Stomach (tissue), 9 donors: Measurements from ENCODE around the gene TMEM45A. TPM values are rescaled to one million over a fixed set of nuclear protein-coding genes. Genes with fewer than 3 reads are reported as not detected.
"Not testable (repeated sequence)": the region's sequence is repeated elsewhere in the genome, so short reads cannot be mapped to it uniquely, and the experiment has no call there.

Experiments used
- DNase-seq, 2 donors: peaks; one replicate each; pipeline versions ENCODE4 v3.0.0 to v3.0.0-alpha.2; 2013 to 2019
- H3K27ac ChIP-seq, 5 donors: fragments of 200-600 bp in 4 of 5; sonication (generic) in 4 of 5; one replicate each; pipeline ENCODE4 v1.5.1; 2013 to 2019; ENCODE audit warnings: mild to moderate bottlenecking in 1 of 5, moderate library complexity in 1 of 5
- H3K27me3 ChIP-seq, 3 donors: fragments of 200-600 bp; sonication (generic); one replicate each; pipeline ENCODE4 v1.5.1; 2017 to 2019; ENCODE audit warnings: mixed run types in 1 of 3
- H3K36me3 ChIP-seq, 4 donors: fragments of 200-600 bp; sonication (generic); 1 replicate in 3 of 4; 2 replicates in 1 of 4; pipeline ENCODE4 v1.5.1; 2016 to 2019
- H3K4me1 ChIP-seq, 4 donors: fragments of 200-600 bp; sonication (generic); one replicate each; pipeline ENCODE4 v1.5.1; 2016 to 2019
- H3K4me3 ChIP-seq, 4 donors: fragments of 200-600 bp; sonication (generic) in 3 of 4; one replicate each; pipeline ENCODE4 v1.5.1; 2016 to 2019; ENCODE audit warnings: mild to moderate bottlenecking in 1 of 4
- H3K9me3 ChIP-seq, 4 donors: fragments of 200-600 bp; sonication (generic); one replicate each; pipeline ENCODE4 v1.5.1; 2016 to 2019
- EP300 ChIP-seq: sonication (generic); formaldehyde crosslinking; IDR thresholded peaks from one replicate; pipeline ENCODE4 v1.6.1; 2017; ENCODE audit warnings: antibody characterized with exemption
- POLR2A ChIP-seq, 4 donors: fragments of 450-650 bp; IDR thresholded peaks; one replicate each; pipeline ENCODE4 v1.6.1; 2016; ENCODE audit warnings: antibody characterized with exemption in 4 of 4, control low read depth in 2 of 4, mild to moderate bottlenecking in 1 of 4, moderate library complexity in 1 of 4
- POLR2AphosphoS5 ChIP-seq, 3 donors: sonication (generic); formaldehyde crosslinking; IDR thresholded peaks; one replicate each; pipeline ENCODE4 v1.6.1; 2016; ENCODE audit warnings: antibody characterized with exemption in 3 of 3
- WGBS, 5 donors: extraction: QIAGEN DNeasy Blood & Tissue Kit in 3 of 5; methylation state at CpG; one replicate each; pipeline versions ENCODE4 v1.1.5 to v1.1.7; 2013 to 2018; 5-methylcytosine and 5-hydroxymethylcytosine counted together
- intact Hi-C: fragments of 100-400 bp; cut with DNase I; formaldehyde crosslinking; loops from one replicate; pipeline ENCODE4 v1.15.1; 2023; ENCODE audit warnings: low total_unique reads
- polyA plus RNA-seq, 3 donors: library from polyadenylated mRNA; stranded (reverse); fragments of 200-250 nt; gene quantifications; one replicate each; pipeline ENCODE4 v1.2.3, GENCODE V29; 2013
- total RNA-seq, 5 donors: library from RNA; depleted of rRNA; stranded (reverse); fragments of >200 nt; gene quantifications; one replicate each; pipeline versions ENCODE4 v1.1.0 to v1.2.3, GENCODE V29; 2014 to 2016
- TF ChIP-seq, protein P1 (sequence below), 7 experiments: fragments of 450-650 bp in 4 of 7; fragments of 200-600 bp in 3 of 7; sonication (generic) in 3 of 7; IDR thresholded peaks; one replicate each; pipeline ENCODE4 v1.5.1; 2016 to 2019; ENCODE audit warnings: antibody characterized with exemption in 7 of 7, control low read depth in 2 of 7, mild to moderate bottlenecking in 1 of 7
- donor health status: healthy with polysubstance abuse.
- donor health status: Bipolar disorder and iron deficiency.
- donor health status: healthy.

The TMEM45A gene
- total and polyA plus RNA-seq, 8 donors: 0.72 to 20.2 (median 6.2) TPM; not detected in 1

GRCh38 chr3:100540791-100541334 lies 48.4 kb downstream of the TMEM45A start:
- TF ChIP-seq, protein P1, sequence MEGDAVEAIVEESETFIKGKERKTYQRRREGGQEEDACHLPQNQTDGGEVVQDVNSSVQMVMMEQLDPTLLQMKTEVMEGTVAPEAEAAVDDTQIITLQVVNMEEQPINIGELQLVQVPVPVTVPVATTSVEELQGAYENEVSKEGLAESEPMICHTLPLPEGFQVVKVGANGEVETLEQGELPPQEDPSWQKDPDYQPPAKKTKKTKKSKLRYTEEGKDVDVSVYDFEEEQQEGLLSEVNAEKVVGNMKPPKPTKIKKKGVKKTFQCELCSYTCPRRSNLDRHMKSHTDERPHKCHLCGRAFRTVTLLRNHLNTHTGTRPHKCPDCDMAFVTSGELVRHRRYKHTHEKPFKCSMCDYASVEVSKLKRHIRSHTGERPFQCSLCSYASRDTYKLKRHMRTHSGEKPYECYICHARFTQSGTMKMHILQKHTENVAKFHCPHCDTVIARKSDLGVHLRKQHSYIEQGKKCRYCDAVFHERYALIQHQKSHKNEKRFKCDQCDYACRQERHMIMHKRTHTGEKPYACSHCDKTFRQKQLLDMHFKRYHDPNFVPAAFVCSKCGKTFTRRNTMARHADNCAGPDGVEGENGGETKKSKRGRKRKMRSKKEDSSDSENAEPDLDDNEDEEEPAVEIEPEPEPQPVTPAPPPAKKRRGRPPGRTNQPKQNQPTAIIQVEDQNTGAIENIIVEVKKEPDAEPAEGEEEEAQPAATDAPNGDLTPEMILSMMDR (IDR thresholded peaks at IDR 0.05): no peak
- TF ChIP-seq EP300: no peak
- no peak for TF ChIP-seq POLR2AphosphoS5 (IDR thresholded peaks at IDR 0.05)
- no peak for TF ChIP-seq POLR2A (IDR thresholded peaks at IDR 0.05)
- no peak overlapping the region for H3K4me3 ChIP-seq
- H3K9me3 ChIP-seq: no peaks in the 10 kb centered on the region
- no peaks in the 10 kb centered on the region for H3K4me1 ChIP-seq
- no peak for DNase-seq
- 93 to 97% (median 95%) methylated on average over 2 of the region's 2 CpGs for WGBS, 5 donors
- no peak overlapping the region for H3K27ac ChIP-seq
- no peaks in the 10 kb centered on the region for H3K36me3 ChIP-seq
- H3K27me3 ChIP-seq: no peaks in the 10 kb centered on the region
- intact Hi-C loops: no loop called here

DNA sequence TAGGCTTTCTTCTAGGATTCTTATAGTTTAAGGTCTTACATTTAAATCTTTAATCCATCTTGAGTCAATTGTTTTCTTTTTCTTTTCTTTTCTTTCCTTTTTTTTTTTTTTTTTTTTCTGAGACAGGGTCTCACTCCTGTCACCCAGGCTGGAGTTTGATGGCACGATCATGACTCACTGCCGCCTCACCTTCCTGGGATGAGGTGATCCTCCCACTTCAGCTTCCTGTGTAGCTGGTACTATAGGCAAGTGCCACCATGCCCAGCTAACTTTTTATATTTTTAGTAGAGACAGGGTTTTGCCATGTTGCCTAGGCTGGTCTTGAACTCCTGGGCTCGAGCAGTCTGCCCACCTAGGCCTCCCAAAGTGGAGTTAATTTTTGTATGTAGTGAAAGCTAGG lies 49.0 kb downstream of the TMEM45A start:
- H3K27me3 ChIP-seq, intact Hi-C loops, H3K27ac ChIP-seq, DNase-seq, H3K4me1 ChIP-seq, H3K36me3 ChIP-seq, H3K9me3 ChIP-seq, H3K4me3 ChIP-seq: not testable (repeated sequence)
- WGBS, 5 donors: 86 to 96% (median 90%) methylated on average over 3 of the region's 3 CpGs

DNA sequence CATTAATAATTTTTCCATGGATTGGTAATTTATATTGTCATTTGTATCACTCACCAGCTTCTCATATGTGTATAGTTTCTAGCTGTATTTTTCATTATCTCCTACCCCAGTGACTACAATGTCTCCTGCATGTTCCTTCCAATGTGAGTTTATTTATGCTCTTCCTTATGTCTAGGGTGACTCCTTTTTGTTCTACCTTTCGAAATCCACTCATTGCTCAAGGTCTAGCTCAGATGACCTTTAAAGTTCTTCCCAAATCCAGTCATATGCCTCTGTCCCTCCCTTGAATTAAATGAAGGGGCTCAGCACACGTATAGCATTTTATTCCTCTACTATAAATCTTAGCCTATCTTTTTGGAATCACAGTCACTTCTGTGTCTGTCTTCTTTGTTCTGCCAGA lies 53.0 kb downstream of the TMEM45A start:
- no peak overlapping the region for H3K4me3 ChIP-seq
- intact Hi-C loops: no loop called here
- 84 to 91% (median 89%) methylated on average over 2 of the region's 2 CpGs for WGBS, 5 donors
- H3K27me3 ChIP-seq: no peaks in the 10 kb centered on the region
- no peak overlapping the region for H3K27ac ChIP-seq
- TF ChIP-seq POLR2A (IDR thresholded peaks at IDR 0.05) (no peak), EP300 (no peak), POLR2AphosphoS5 (IDR thresholded peaks at IDR 0.05) (no peak)
- TF ChIP-seq, protein P1 (IDR thresholded peaks at IDR 0.05): no peak
- H3K9me3 ChIP-seq: no peaks in the 10 kb centered on the region
- H3K36me3 ChIP-seq: no peaks in the 10 kb centered on the region
- no peaks in the 10 kb centered on the region for H3K4me1 ChIP-seq
- no peak for DNase-seq

GRCh38 chr3:100546020-100546744 lies 53.8 kb downstream of the TMEM45A start:
- no peaks in the 10 kb centered on the region for H3K9me3 ChIP-seq
- H3K27me3 ChIP-seq: no peaks in the 10 kb centered on the region
- DNase-seq: no peak
- intact Hi-C loops: no loop called here
- no peak overlapping the region for H3K27ac ChIP-seq
- no peak for TF ChIP-seq POLR2A (IDR thresholded peaks at IDR 0.05)
- H3K4me1 ChIP-seq: no peaks in the 10 kb centered on the region
- H3K4me3 ChIP-seq: no peak overlapping the region
- 69 to 77% (median 71%) methylated on average over 3 of the region's 3 CpGs for WGBS, 5 donors
- no peaks in the 10 kb centered on the region for H3K36me3 ChIP-seq

DNA sequence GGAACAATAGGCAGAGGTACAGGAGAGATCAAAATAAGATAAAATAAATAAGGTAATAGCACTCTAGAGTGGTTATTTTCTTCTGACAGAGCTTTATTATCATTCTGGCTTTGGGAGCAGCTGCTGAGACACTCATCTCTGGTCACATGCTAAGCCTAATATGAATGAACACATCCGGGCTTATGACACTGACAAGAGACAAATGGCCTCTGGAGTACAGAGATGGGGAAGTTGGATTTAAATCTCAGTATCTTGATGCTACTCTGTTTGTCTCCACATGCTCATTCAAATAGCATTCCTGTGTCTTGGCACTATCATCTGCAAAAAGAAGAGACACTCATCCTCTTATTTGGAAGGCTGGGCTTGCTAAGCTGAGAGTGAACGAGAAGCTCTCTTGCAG lies 55.6 kb downstream of the TMEM45A start:
- intact Hi-C loops: no loop called here
- Histone ChIP-seq H3K4me1 (no peaks in the 10 kb centered on the region), H3K4me3 (no peak overlapping the region), H3K36me3 (no peaks in the 10 kb centered on the region), H3K27me3 (no peaks in the 10 kb centered on the region), H3K9me3 (no peaks in the 10 kb centered on the region), H3K27ac (no peak overlapping the region)
- TF ChIP-seq, protein P1 (IDR thresholded peaks at IDR 0.05): no peak
- TF ChIP-seq POLR2AphosphoS5 (IDR thresholded peaks at IDR 0.05): no peak
- no peak for TF ChIP-seq POLR2A (IDR thresholded peaks at IDR 0.05)
- TF ChIP-seq EP300: no peak
- DNase-seq: peak in 1 of 2 donors; percentile 30
- WGBS, 5 donors: 34 to 64% (median 54%) methylated on average over 2 of the region's 2 CpGs
